Fibroblast of lung (primary cell): Measurements from ENCODE around the gene SMTNL1. TPM values are rescaled to one million over a fixed set of nuclear protein-coding genes. Genes with fewer than 3 reads are reported as not detected.

Experiments used
- DNase-seq, 2 donors: peaks; one replicate each; pipeline versions ENCODE4 v3.0.0 to v3.0.0-alpha.2; 2010; ENCODE audit warnings: low read depth in 2 of 2
- H2AFZ ChIP-seq: 2 replicates; pipeline ENCODE4 v1.5.1; 2012; ENCODE audit warnings: low read length, control low read depth, inconsistent platforms
- H3K27ac ChIP-seq: 2 replicates; pipeline ENCODE4 v1.5.1; 2011; ENCODE audit warnings: low read length, control low read depth; ENCODE audit not compliant: insufficient read depth
- H3K27me3 ChIP-seq: 2 replicates; pipeline ENCODE4 v1.5.1; 2011; ENCODE audit warnings: mild to moderate bottlenecking, low read length; ENCODE audit not compliant: control insufficient read depth, insufficient read depth
- H3K36me3 ChIP-seq: 2 replicates; pipeline ENCODE4 v1.5.1; 2011; ENCODE audit warnings: low read length; ENCODE audit not compliant: control insufficient read depth, insufficient read depth
- H3K4me1 ChIP-seq: 2 replicates; pipeline ENCODE4 v1.5.1; 2011; ENCODE audit warnings: low read length; ENCODE audit not compliant: control insufficient read depth, insufficient read depth; ENCODE audit errors: extremely low read depth
- H3K4me2 ChIP-seq: 2 replicates; pipeline ENCODE4 v1.5.1; 2011; ENCODE audit warnings: low read length, control low read depth; ENCODE audit not compliant: insufficient read depth; ENCODE audit errors: extremely low read depth
- H3K4me3 ChIP-seq, 4 experiments: fragments of 200-600 bp in 1 of 4; sonication (generic) in 1 of 4; replicated peaks in 1 of 4; 2 replicates each; pipeline ENCODE4 v1.5.1; 2011 to 2016; ENCODE audit warnings: low read length in 4 of 4, low read depth in 3 of 4, mild to moderate bottlenecking in 3 of 4, control low read depth in 2 of 4, inconsistent platforms in 1 of 4, mixed read lengths in 1 of 4; ENCODE audit not compliant: insufficient read depth in 1 of 4; ENCODE audit errors: control extremely low read depth in 1 of 4
- H3K79me2 ChIP-seq: 2 replicates; pipeline ENCODE4 v1.5.1; 2012; ENCODE audit warnings: mild to moderate bottlenecking, low read length, inconsistent platforms; ENCODE audit not compliant: control insufficient read depth, insufficient read depth
- H3K9ac ChIP-seq: 2 replicates; pipeline ENCODE4 v1.5.1; 2011; ENCODE audit warnings: mild to moderate bottlenecking, low read length, control low read depth; ENCODE audit not compliant: insufficient read depth
- H3K9me3 ChIP-seq: 2 replicates; pipeline ENCODE4 v1.5.1; 2012; ENCODE audit warnings: low read depth, low read length; ENCODE audit not compliant: control insufficient read depth, insufficient read depth
- H4K20me1 ChIP-seq: 2 replicates; pipeline ENCODE4 v1.5.1; 2011; ENCODE audit warnings: low read length; ENCODE audit not compliant: control insufficient read depth, insufficient read depth; ENCODE audit errors: extremely low read depth
- CTCF ChIP-seq, 2 donors: IDR thresholded peaks in 1 of 2; conservative IDR thresholded peaks in 1 of 2; 1 replicate in 1 of 2; 2 replicates in 1 of 2; pipeline ENCODE4 v1.5.1; 2011 to 2012; ENCODE audit warnings: low read length in 2 of 2, control low read depth in 1 of 2, inconsistent platforms in 1 of 2, low read depth in 1 of 2, mild to moderate bottlenecking in 1 of 2
- EZH2 ChIP-seq: IDR thresholded peaks from 2 replicates; pipeline ENCODE4 v1.5.1; 2012; ENCODE audit warnings: low read length, control low read depth, mild to moderate bottlenecking; ENCODE audit errors: missing control alignments
- polyA plus RNA-seq, 2 donors: library from polyadenylated mRNA; depleted of rRNA in 1 of 2; stranded (reverse) in 1 of 2; unstranded in 1 of 2; fragments of >200 nt; gene quantifications; 2 replicates each; pipeline ENCODE4 v1.2.1, GENCODE V29; 2011 to 2012; ENCODE audit warnings: missing spikeins in 1 of 2
- total RNA-seq: library from RNA; depleted of rRNA; stranded (reverse); fragments of >200 nt; gene quantifications from 2 replicates; pipeline ENCODE4 v1.2.1, GENCODE V29; 2014

The SMTNL1 gene
- total and polyA plus RNA-seq, 2 donors (not counting 1 experiment from before 2014, with no cell fraction given), result not detected

GRCh38 chr11:57543593-57543992 lies 6.2 kb downstream of the SMTNL1 start:
- DNase-seq, result no peak
- TF ChIP-seq EZH2 (no peak), CTCF (conservative IDR thresholded peaks at IDR 0.05 in 1 of 2, IDR thresholded peaks at IDR 0.05 in 1 of 2; ENCODE audit: low read depth in 1 of 2, low read length in 2 of 2) (no peak)
- no peak overlapping the region for H3K4me3 ChIP-seq
- H3K4me1 ChIP-seq, result peaks cover 2% of the 10 kb centered on the region
- no peak overlapping the region for H3K4me2 ChIP-seq
- no peak overlapping the region for H2AFZ ChIP-seq
- no peaks in the 10 kb centered on the region for H3K9me3 ChIP-seq
- H3K27ac ChIP-seq, result no peak overlapping the region
- H3K36me3 ChIP-seq, result no peaks in the 10 kb centered on the region
- no peak overlapping the region for H3K9ac ChIP-seq
- no peaks in the 10 kb centered on the region for H4K20me1 ChIP-seq
- peaks cover 9% of the 10 kb centered on the region for H3K27me3 ChIP-seq
- H3K79me2 ChIP-seq, result no peaks in the 10 kb centered on the region

GRCh38 chr11:57544566-57544965 lies 7.2 kb downstream of the SMTNL1 start:
- H4K20me1 ChIP-seq, result no peaks in the 10 kb centered on the region
- H3K27ac ChIP-seq, result no peak overlapping the region
- peaks cover 2% of the 10 kb centered on the region for H3K4me1 ChIP-seq
- no peak overlapping the region for H3K9ac ChIP-seq
- H3K36me3 ChIP-seq, result no peaks in the 10 kb centered on the region
- no peak overlapping the region for H2AFZ ChIP-seq
- no peak for DNase-seq
- H3K27me3 ChIP-seq, result peaks cover 9% of the 10 kb centered on the region
- TF ChIP-seq CTCF (conservative IDR thresholded peaks at IDR 0.05 in 1 of 2, IDR thresholded peaks at IDR 0.05 in 1 of 2; ENCODE audit: low read depth in 1 of 2, low read length in 2 of 2), result no peak
- no peak for TF ChIP-seq EZH2
- no peak overlapping the region for H3K4me3 ChIP-seq
- H3K9me3 ChIP-seq, result no peaks in the 10 kb centered on the region
- H3K79me2 ChIP-seq, result no peaks in the 10 kb centered on the region
- H3K4me2 ChIP-seq, result no peak overlapping the region

- no peak for DNase-seq
- Histone ChIP-seq H2AFZ (no peak overlapping the region), H3K4me3 (no peak overlapping the region), H4K20me1 (no peaks in the 10 kb centered on the region), H3K36me3 (peaks cover 3% of the 10 kb centered on the region), H3K4me1 (peaks cover 2% of the 10 kb centered on the region), H3K9me3 (no peaks in the 10 kb centered on the region), H3K9ac (no peak overlapping the region), H3K27me3 (peaks cover 9% of the 10 kb centered on the region), H3K4me2 (no peak overlapping the region), H3K79me2 (no peaks in the 10 kb centered on the region), H3K27ac (no peak overlapping the region)
- TF ChIP-seq CTCF (conservative IDR thresholded peaks at IDR 0.05 in 1 of 2, IDR thresholded peaks at IDR 0.05 in 1 of 2; ENCODE audit: low read depth in 1 of 2, low read length in 2 of 2) (no peak), EZH2 (no peak)
Observed at GRCh38 chr11:57545883-57546282, 8.5 kb downstream of the SMTNL1 start.
